Activated CD8-positive, alpha-beta memory T cell treated with anti-CD3 and anti-CD28 coated beads, Interleukin-2, amount 50 U/mL, for 1 hour (primary cell): ENCODE results near the gene ZNF462.

Experiments used
- DNase-seq: peaks from one replicate; pipeline ENCODE4 v3.0.0-alpha.2; 2020; ENCODE audit errors: extremely low read depth

ZNF462 gene

DNA sequence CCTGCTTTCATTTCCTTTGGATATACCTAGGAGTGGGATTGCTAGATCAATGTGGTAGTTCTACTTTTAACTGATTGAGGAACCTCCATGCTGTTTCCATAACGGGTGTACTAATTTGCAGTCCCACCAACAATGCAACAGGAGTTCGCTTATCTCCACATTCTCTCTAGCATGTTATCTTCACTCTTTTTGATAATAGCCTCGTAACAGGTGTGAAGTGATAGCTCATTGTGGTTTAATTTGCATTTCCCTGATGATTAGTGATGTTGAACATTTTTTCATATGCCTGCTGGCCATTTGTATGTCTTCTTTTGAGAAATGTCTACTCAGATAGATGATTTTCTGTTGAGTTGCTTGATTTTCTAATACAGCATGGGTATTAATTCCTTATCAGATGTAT is 142.2 kb downstream of the ZNF462 start:
- no peak for DNase-seq

DNA sequence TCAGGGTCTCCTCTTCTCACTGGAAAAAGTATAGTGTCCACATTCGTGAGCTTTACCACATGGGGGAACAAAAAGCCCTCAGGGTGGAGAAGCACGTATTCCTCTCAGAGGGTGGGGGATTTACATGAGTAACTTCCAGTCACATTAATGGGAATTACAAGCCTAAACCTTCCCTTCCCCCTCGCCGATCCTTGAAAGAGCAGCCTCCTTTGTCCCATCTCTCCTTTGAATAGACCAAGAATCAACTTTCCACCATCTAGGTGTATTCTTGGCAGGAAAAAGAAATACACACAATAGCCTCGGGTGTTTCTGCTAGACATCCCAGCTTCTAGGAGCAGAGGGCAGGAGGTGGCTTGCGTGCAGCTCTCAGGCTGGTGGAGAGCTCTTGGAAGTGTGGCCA is 144.4 kb downstream of the ZNF462 start:
- DNase-seq, result no peak

GRCh38 chr9:107008011-107008410 is 145.0 kb downstream of the ZNF462 start:
- DNase-seq, result no peak

DNA sequence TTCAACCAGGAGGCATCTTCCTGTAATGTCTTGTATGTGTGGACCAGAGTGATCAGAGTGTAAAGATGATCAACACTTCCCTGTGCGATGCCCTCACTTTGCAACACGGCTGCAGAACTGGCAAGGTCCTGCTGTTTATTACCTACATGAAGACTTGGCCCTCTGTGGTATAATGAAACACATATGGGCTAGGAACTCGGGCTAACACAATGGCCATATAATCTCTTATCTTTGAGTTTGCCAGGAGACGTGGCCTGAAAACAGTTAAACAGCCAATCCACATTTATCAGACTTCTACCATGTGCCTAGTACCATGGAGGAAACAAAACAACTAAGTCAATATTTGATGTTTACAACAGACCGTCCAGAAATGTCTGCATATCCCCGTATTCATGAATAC is 145.5 kb downstream of the ZNF462 start:
- no peak for DNase-seq

DNA sequence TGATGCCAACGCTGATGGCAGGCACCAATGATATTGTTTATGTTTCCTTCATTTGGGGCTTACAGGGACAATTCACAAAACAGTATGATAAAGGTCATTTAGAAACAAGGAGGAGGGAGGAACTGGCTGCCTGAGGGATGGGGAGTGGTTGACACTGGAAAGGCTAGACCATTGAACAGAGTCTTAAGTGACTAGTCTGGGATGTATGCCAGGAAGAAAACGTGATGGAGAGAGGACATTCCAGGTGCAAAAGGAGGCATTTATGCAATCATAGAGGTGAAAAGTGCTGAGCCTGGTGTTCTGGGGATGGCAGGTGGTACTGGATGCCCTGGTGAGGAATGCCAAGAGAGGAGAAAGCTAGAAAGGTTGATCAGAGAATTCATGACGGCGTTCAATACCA is 153.4 kb downstream of the ZNF462 start:
- DNase-seq, result no peak

GRCh38 chr9:107018861-107019545 is 156.0 kb downstream of the ZNF462 start:
- no peak for DNase-seq

DNA sequence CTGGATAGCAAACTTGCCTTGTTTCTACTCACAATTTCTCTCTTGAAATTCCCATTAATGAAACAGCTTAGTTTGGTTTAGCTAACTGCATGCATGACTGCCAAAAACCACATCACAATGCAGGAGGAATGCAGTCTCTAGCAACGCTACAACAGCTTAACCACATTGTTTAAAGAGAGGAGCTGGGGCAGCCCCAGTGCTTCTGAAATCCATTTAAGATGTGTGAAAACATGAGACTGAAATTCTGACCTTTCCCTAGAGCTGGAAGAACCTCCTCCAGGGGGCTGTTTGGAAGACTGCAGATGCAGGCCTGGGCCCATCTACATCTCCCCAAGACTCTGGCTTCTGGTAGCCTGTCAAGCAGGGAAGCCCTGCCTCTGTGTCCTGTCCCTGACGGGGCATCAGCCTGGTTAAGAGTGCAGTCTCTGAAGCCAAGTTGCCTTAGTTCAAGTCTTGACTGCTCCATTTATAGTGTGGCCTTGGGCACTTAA is 157.1 kb downstream of the ZNF462 start:
- no peak for DNase-seq

- no peak for DNase-seq
Measured at GRCh38 chr9:107024193-107024592, 161.2 kb downstream of the ZNF462 start.

GRCh38 chr9:107025260-107026035 is 162.5 kb downstream of the ZNF462 start:
- DNase-seq, result no peak

DNA sequence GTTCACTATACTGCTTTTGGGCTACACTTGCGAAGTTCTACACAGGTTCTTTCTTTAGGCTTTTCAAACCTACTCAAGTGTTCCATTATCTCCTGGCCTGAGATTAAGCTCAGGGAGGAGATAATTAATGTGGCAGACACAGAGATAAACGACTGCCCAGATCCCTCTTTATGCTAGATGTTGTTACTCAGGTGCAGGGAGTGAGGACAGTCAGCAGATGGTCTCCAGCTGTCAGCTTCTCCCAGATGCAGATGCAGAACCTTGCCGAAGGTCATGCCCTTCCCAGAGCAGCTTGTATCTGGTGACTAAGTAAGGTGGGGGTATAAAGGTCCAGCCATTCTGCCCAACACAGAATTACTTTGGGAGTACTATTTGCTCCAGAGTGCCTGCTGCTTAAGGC is 166.2 kb downstream of the ZNF462 start:
- DNase-seq, result no peak

DNA sequence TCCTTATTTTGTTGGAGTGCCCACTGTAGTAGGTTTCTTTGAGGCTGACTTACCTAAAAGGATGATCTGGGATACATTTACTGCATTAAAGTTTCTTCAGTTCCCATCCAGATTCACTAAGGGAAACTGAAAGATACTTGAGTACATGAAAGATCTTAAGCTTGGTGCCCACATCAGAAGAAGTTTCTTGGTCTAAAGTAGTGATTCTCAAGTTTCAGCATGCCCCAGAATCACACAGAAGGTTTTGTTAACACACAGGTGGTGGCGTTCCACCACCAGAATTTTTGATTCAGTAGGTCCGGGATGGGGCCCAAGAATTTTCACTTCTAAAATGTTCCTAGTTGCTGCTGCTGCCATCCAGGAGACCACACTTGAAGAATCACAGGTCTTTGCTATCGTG is 171.0 kb downstream of the ZNF462 start:
- DNase-seq, result no peak

- no peak for DNase-seq
Measured at GRCh38 chr9:107034831-107035230, 171.9 kb downstream of the ZNF462 start.

DNA sequence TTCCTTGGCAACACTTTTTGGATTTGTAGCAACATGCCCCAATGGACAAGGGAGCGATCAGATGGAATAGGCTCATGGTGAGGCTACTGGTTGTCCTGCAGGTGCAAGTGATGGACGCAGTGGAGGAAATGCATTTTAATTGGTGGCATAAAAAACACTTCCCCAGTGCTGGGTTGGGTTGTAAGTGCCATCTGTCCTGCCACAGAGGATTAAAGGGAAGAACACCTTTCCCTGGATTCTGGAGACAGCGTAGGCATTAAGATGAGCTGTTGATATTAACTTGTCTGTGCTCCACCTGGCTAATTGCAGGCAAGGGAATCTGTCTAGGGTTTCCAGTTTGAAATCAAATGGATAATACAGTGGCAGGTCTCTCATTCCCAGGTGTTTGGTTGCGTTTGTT is 173.4 kb downstream of the ZNF462 start:
- no peak for DNase-seq

DNA sequence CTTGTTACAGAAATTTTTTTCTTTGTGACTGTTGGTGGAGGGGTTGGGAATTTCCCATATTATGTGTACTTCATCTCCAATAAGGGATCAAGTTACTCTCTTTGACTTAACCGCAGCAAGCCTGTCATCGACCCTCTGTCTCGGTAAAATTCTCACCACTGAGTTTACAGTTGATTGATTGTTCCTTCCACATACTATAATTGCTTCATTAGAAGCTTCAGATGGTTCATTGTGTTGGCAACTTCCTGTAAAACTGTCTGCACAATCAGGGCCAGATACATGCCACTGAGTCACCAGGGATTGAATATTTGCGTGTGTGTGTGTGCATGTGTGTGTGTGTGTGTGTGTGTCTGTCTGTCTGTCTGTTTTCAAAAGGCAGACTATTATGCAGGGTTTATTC is 176.6 kb downstream of the ZNF462 start:
- DNase-seq, result no peak

- DNase-seq, result no peak
Measured at GRCh38 chr9:107042606-107043005, 179.6 kb downstream of the ZNF462 start.

DNA sequence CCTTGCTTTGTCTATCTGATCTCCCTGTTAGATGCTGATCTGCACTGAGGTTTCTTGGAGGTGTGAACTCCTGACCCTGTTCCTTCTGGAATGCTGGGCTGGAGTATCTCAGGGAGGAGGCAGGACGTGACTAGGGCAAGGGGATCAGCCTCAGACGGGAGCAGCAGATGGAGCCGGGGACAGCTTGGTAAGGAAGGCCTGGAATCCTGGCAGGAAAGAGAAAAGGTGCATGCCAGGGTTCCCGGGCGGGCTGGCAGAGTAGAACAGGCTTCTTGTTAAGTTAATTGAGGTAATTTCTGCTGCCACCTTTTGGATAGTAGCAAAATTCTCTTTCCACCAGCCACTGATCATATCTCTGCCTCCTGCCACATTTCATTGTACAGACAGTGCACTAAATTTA is 180.9 kb downstream of the ZNF462 start:
- no peak for DNase-seq

DNA sequence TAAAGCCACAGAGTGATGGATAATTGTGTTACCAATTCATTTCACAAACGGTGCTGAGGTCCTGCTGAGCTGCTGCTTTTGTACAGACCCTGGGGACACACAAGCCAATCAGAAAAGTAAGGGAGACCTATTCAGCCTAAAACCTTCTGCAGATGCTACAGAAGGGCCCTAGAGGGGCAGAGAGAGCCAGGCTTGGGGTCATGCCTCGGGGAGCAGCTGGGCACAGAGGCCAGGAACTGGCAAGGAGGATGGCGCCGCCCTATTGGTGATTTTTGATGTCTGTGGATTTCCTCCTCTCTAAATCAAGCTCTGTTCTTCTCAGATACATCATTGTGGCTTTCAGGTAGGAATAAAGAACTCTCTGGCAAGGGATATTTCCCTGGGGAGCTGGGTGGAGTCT is 181.9 kb downstream of the ZNF462 start:
- DNase-seq, result no peak

DNA sequence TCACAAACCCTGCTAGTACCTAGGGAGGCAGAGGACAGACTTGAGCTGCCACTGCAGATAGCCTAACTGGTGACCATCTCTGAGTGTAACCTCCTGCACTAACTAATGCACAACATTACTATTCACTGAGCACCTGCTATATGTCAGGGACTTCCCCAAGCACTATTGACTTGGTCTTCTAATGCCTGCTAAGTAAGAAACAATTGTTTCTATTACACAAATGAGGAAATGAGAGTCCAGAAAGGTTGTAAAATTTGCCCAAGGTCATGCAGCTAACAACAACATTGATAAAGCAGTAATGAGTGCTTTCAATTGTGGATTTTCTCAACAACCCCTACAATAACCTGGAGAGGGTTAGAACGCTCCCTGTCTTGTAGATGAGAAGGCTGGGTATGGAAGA is 183.7 kb downstream of the ZNF462 start:
- DNase-seq, result no peak

- no peak for DNase-seq
Measured at GRCh38 chr9:107049046-107049802, 186.3 kb downstream of the ZNF462 start.

GRCh38 chr9:107049803-107050184 is 186.8 kb downstream of the ZNF462 start:
- DNase-seq, result no peak

- no peak for DNase-seq
Measured at GRCh38 chr9:107051392-107051791, 188.4 kb downstream of the ZNF462 start.

GRCh38 chr9:107054146-107054545 is 191.2 kb downstream of the ZNF462 start:
- no peak for DNase-seq

GRCh38 chr9:107059220-107059619 is 196.3 kb downstream of the ZNF462 start:
- no peak for DNase-seq
